Measurements from ENCODE around the gene MAD1L1.

The MAD1L1 gene

GRCh38 chr7:2032876-2033407 lies 199.8 kb downstream of the MAD1L1 start:
- no peak for DNase-seq (ENCODE audit: low read depth in 2 of 2)

GRCh38 chr7:2032030-2032875 lies 200.5 kb downstream of the MAD1L1 start:
- no peak for DNase-seq (ENCODE audit: low read depth in 2 of 2)

- DNase-seq (ENCODE audit: low read depth in 2 of 2) = no peak
Observed at GRCh38 chr7:2031451-2031845, 201.3 kb downstream of the MAD1L1 start.

- no peak for DNase-seq (ENCODE audit: low read depth in 2 of 2)
Observed at GRCh38 chr7:2030475-2031450, 202.0 kb downstream of the MAD1L1 start.

- no peak for DNase-seq (ENCODE audit: low read depth in 2 of 2)
Observed at GRCh38 chr7:2029936-2030335, 202.8 kb downstream of the MAD1L1 start.

GRCh38 chr7:2029211-2029905 lies 203.4 kb downstream of the MAD1L1 start:
- DNase-seq (ENCODE audit: low read depth in 2 of 2) = no peak

GRCh38 chr7:2028733-2029132 lies 204.0 kb downstream of the MAD1L1 start:
- DNase-seq (ENCODE audit: low read depth in 2 of 2) = no peak

- DNase-seq (ENCODE audit: low read depth in 2 of 2) = no peak
Observed at GRCh38 chr7:2025188-2025587, 207.6 kb downstream of the MAD1L1 start.

GRCh38 chr7:2024567-2024918 lies 208.2 kb downstream of the MAD1L1 start:
- no peak for DNase-seq (ENCODE audit: low read depth in 2 of 2)

- no peak for DNase-seq (ENCODE audit: low read depth in 2 of 2)
Observed at GRCh38 chr7:2023877-2024566, 208.7 kb downstream of the MAD1L1 start.

- DNase-seq (ENCODE audit: low read depth in 2 of 2) = no peak
Observed at GRCh38 chr7:2022737-2023250, 210.0 kb downstream of the MAD1L1 start.

GRCh38 chr7:2022021-2022409 lies 210.7 kb downstream of the MAD1L1 start:
- no peak for DNase-seq (ENCODE audit: low read depth in 2 of 2)

- peak; percentile 11 to 32 for DNase-seq (ENCODE audit: low read depth in 2 of 2)
Observed at GRCh38 chr7:2019711-2020511, 212.8 kb downstream of the MAD1L1 start.

GRCh38 chr7:2019461-2019710 lies 213.4 kb downstream of the MAD1L1 start:
- no peak for DNase-seq (ENCODE audit: low read depth in 2 of 2)

GRCh38 chr7:2018569-2019460 lies 213.9 kb downstream of the MAD1L1 start:
- DNase-seq (ENCODE audit: low read depth in 2 of 2) = no peak

GRCh38 chr7:2017914-2018568 lies 214.7 kb downstream of the MAD1L1 start:
- no peak for DNase-seq (ENCODE audit: low read depth in 2 of 2)

GRCh38 chr7:2017481-2017891 lies 215.3 kb downstream of the MAD1L1 start:
- DNase-seq (ENCODE audit: low read depth in 2 of 2) = no peak

- no peak for DNase-seq (ENCODE audit: low read depth in 2 of 2)
Observed at GRCh38 chr7:2016761-2017480, 215.8 kb downstream of the MAD1L1 start.

Data from stimulated activated CD8-positive, alpha-beta memory T cell treated with anti-CD3 and anti-CD28 coated beads, Interleukin-15, amount 100 ng/mL, for 48 hours (primary cell).